Breast epithelium (tissue), 4 donors: ENCODE measurements around the gene OPTN. TPM values are rescaled to one million over a fixed set of nuclear protein-coding genes. Genes with fewer than 3 reads are reported as not detected.
"Not testable (repeated sequence)": the region's sequence is repeated elsewhere in the genome, so short reads cannot be mapped to it uniquely, and the experiment has no call there.

Experiments
- DNase-seq, 2 donors: peaks; one replicate each; pipeline ENCODE4 v3.0.0-alpha.2; 2019; ENCODE audit warnings: low spot score in 2 of 2
- H3K27ac ChIP-seq, 2 donors: fragments of 200-600 bp; sonication (generic) in 1 of 2; one replicate each; pipeline ENCODE4 v1.5.1; 2016 to 2019; ENCODE audit warnings: mild to moderate bottlenecking in 1 of 2
- H3K27me3 ChIP-seq, 2 donors: fragments of 200-600 bp; sonication (generic) in 1 of 2; one replicate each; pipeline versions ENCODE4 v1.5.1 to v1.6.0; 2017 to 2019; ENCODE audit warnings: control low read depth in 1 of 2, mild to moderate bottlenecking in 1 of 2
- H3K36me3 ChIP-seq: fragments of 200-600 bp; one replicate; pipeline ENCODE4 v1.5.1; 2019
- H3K4me1 ChIP-seq, 2 donors: fragments of 200-600 bp; sonication (generic); one replicate each; pipeline ENCODE4 v1.5.1; 2016 to 2019; ENCODE audit warnings: control low read depth in 1 of 2
- H3K4me3 ChIP-seq, 3 donors: fragments of 200-600 bp; sonication (generic); 1 replicate in 2 of 3; 2 replicates in 1 of 3; pipeline ENCODE4 v1.5.1; 2016 to 2019; ENCODE audit warnings: mild to moderate bottlenecking in 3 of 3, moderate library complexity in 2 of 3
- H3K9me3 ChIP-seq, 2 donors: fragments of 200-600 bp; sonication (generic) in 1 of 2; one replicate each; pipeline ENCODE4 v1.5.1; 2016 to 2019; ENCODE audit warnings: control low read depth in 1 of 2
- POLR2A ChIP-seq: fragments of 450-650 bp; IDR thresholded peaks from one replicate; pipeline ENCODE4 v1.6.1; 2016; ENCODE audit warnings: antibody characterized with exemption, mild to moderate bottlenecking, moderate library complexity
- POLR2AphosphoS5 ChIP-seq, 3 donors: sonication (generic); formaldehyde crosslinking; IDR thresholded peaks; one replicate each; pipeline ENCODE4 v1.6.1; 2017; ENCODE audit warnings: antibody characterized with exemption in 3 of 3
- intact Hi-C: fragments of 100-400 bp; cut with DNase I; formaldehyde crosslinking; loops from one replicate; pipeline ENCODE4 v1.15.1; 2023; ENCODE audit warnings: low total_unique reads
- total RNA-seq, 3 donors: library from RNA; depleted of rRNA; stranded (reverse); fragments of >200 nt; gene quantifications; one replicate each; pipeline ENCODE4 v1.1.0, GENCODE V29; 2016
- TF ChIP-seq, protein P1 (sequence below), 3 donors: fragments of 450-650 bp; IDR thresholded peaks; one replicate each; pipeline ENCODE4 v1.5.1; 2016 to 2017; ENCODE audit warnings: antibody characterized with exemption in 3 of 3, mild to moderate bottlenecking in 3 of 3, moderate library complexity in 3 of 3

OPTN gene
- total RNA-seq = 100 to 1,000 TPM in 1 of 3 donors, 10 to 100 TPM in 2; 43.9 to 119 (median 49.2) TPM

DNA sequence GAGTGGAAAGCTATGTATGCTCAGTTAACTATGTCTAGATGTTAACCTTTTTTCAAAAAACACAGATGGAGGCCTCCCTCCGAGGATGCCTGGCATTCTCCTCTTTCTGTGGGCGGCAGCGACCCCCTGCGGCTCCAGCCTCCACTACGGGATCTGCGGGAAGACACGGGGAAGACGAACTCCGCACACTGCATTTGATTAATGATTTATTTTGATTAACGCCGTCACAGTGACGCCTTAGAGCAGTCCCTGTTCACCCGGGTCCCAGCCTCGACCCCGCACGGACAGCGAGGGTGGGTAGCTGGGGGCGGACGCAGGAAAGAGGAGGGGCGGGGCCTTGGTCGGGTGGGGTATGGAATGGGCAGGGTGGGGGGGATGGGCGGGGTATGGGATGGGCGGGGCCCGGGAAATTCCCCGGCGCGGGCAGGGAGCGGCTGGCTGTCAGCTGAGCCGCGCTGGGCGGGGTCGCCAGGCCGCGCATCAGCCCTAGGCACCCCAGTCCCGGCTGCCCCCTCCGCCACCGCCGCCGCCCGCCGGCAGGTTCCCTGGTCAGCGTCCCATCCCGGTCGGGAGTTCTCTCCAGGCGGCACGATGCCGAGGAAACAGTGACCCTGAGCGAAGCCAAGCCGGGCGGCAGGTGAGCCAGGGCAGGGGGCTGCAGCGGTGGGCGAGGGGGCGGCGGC, at the start of gene OPTN:
OPTN (plus strand) TSS at position 498 of the 683 bp plus-strand sequence. CDS start 8,960 bp downstream, outside the sequence.
- H3K27ac ChIP-seq = peak within 1 kb of the TSS; percentile 95
- no peaks in the 10 kb centered on the region for H3K36me3 ChIP-seq
- no peaks in the 10 kb centered on the region for H3K27me3 ChIP-seq
- no peaks in the 10 kb centered on the region for H3K9me3 ChIP-seq
- intact Hi-C loops = no loop called here
- DNase-seq = peak; percentile 64 to 65
- H3K4me3 ChIP-seq = peak within 1 kb of the TSS; percentile 93 to 99 (median 96)
- no peaks in the 10 kb centered on the region for H3K4me1 ChIP-seq
- TF ChIP-seq POLR2AphosphoS5 (IDR thresholded peaks at IDR 0.05) = peak; percentile 12 to 21 (median 16)
- TF ChIP-seq, protein P1, sequence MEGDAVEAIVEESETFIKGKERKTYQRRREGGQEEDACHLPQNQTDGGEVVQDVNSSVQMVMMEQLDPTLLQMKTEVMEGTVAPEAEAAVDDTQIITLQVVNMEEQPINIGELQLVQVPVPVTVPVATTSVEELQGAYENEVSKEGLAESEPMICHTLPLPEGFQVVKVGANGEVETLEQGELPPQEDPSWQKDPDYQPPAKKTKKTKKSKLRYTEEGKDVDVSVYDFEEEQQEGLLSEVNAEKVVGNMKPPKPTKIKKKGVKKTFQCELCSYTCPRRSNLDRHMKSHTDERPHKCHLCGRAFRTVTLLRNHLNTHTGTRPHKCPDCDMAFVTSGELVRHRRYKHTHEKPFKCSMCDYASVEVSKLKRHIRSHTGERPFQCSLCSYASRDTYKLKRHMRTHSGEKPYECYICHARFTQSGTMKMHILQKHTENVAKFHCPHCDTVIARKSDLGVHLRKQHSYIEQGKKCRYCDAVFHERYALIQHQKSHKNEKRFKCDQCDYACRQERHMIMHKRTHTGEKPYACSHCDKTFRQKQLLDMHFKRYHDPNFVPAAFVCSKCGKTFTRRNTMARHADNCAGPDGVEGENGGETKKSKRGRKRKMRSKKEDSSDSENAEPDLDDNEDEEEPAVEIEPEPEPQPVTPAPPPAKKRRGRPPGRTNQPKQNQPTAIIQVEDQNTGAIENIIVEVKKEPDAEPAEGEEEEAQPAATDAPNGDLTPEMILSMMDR (IDR thresholded peaks at IDR 0.05) = peak; percentile 34 to 54 (median 40)
- TF ChIP-seq POLR2A = no peak

- Histone ChIP-seq H3K4me1 (no peaks in the 10 kb centered on the region), H3K27me3 (no peaks in the 10 kb centered on the region), H3K9me3 (no peaks in the 10 kb centered on the region), H3K4me3 (no peak overlapping the region), H3K36me3 (no peaks in the 10 kb centered on the region), H3K27ac (no peak overlapping the region)
- TF ChIP-seq POLR2A = no peak
- TF ChIP-seq POLR2AphosphoS5 (IDR thresholded peaks at IDR 0.05) = no peak
- TF ChIP-seq, protein P1 (IDR thresholded peaks at IDR 0.05) = no peak
- intact Hi-C loops = no loop called here
- DNase-seq = no peak
Measured at GRCh38 chr10:13051126-13051694, 48.8 kb upstream of the OPTN start.

DNA sequence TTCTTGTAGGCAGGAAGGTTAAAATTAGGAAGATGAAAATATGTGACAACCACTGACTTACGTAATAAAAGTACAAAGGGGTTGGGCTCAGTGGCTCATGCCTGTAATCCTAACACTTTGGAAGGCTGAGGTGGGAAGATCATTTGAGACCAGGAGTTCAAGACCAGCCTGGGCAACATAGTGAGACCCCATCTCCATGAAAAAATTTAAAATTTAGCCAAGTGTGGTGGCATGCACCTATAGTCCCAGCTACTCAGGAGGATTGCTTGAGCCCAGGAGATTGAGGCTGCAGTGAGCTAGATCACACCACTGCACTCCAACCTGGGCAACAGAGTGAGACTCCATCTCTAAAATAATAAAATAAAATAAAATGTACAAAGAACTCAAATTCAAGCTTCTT, 46.8 kb upstream of the OPTN start:
- H3K4me1 ChIP-seq, H3K9me3 ChIP-seq, H3K27me3 ChIP-seq, H3K4me3 ChIP-seq, DNase-seq, intact Hi-C loops, H3K36me3 ChIP-seq, H3K27ac ChIP-seq: not testable (repeated sequence)

DNA sequence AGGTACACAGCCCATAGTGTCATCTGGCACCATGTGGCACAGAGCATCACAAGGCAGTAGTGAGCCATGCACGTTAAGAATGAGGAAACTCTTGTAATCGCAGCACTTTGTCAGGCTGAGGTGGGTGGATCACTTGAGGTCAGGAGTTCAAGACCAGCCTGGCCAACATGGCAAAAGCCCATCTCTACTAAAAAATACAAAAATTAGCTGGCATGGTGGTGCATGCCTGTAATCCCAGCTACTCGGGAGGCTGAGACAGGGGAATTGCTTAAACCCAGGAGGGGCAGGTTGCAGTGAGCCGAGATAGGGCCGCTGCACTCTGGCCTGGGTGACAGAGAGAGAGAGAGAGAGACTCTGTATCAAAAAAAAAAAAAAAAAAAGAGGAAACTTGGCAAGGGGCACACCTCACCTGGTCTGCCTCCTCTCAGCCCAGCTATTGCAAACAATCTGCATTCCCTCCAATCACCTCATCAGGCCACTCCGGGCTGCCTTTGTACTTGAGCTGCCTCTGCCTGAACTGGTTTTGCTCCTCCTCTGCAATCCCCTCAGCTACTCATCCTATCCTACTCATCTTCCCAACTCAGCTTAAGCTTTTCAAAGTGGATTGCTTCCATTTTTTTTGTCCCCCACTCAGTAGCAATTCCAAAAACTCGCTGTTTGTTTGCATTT, 46.0 kb upstream of the OPTN start:
- Histone ChIP-seq H3K4me3 (no peak overlapping the region), H3K36me3 (no peaks in the 10 kb centered on the region), H3K4me1 (no peaks in the 10 kb centered on the region), H3K27me3 (no peaks in the 10 kb centered on the region), H3K9me3 (no peaks in the 10 kb centered on the region), H3K27ac (no peak overlapping the region)
- no peak for TF ChIP-seq POLR2A
- TF ChIP-seq, protein P1 (IDR thresholded peaks at IDR 0.05) = no peak
- TF ChIP-seq POLR2AphosphoS5 (IDR thresholded peaks at IDR 0.05) = no peak
- intact Hi-C loops = no loop called here
- no peak for DNase-seq

DNA sequence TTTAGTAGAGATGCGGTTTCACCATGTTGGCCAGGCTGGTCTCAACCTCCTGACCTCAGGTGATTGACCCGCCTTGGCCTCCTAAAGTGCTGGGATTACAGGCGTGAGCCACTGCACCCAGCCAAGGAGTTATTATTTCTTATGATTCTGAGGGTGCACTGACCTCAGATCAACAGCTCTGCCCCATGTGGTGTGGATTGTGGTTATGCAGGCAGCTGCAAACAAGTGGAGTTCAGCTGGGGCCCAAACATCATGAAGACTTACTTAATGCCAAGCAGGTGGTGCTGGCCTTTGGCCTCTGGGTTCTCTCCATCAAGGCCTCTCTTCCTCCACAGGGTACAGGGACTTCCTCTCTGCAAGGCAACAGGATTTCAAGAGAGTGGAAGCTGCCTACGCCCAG, 45.1 kb upstream of the OPTN start:
- TF ChIP-seq, protein P1 (IDR thresholded peaks at IDR 0.05) = no peak
- TF ChIP-seq POLR2A (no peak), POLR2AphosphoS5 (IDR thresholded peaks at IDR 0.05) (no peak)

More for the DNA sequence above, 45.1 kb upstream of the OPTN start:
- H3K4me1 ChIP-seq = no peaks in the 10 kb centered on the region
- H3K27ac ChIP-seq = no peak overlapping the region
- H3K4me3 ChIP-seq = no peak overlapping the region
- H3K9me3 ChIP-seq = no peaks in the 10 kb centered on the region
- no peaks in the 10 kb centered on the region for H3K27me3 ChIP-seq
- H3K36me3 ChIP-seq = no peaks in the 10 kb centered on the region
- intact Hi-C loops = no loop called here
- no peak for DNase-seq
